ENCODE measurements around the gene ZZZ3. TPM values are rescaled to one million over a fixed set of nuclear protein-coding genes. Genes with fewer than 3 reads are reported as not detected.

Gene ZZZ3
- total and polyA plus RNA-seq, 2 of the 8 experiments (the other 6 are each of a cell fraction or from before 2014, with no cell fraction given): 12.8 to 54.6 TPM

DNA sequence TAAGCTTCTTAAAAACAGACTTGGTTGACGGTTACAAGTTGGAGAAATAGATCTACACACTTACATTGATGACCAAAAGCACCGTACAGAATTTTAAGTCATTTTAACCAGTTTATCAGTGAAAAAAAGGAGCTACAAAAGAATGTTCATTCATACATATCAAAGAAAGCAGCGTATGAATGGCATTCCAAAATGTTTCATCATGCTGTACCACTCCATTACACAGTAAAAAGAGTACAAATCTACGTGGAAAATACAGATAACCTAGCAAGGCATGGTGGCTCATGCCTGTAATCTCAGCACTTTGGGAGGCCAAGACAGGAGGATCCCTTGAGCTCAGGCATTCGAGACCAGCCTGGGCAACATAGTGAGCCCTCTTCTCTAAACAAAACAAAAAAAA, 40.3 kb downstream of the ZZZ3 start (continued):
- TF ChIP-seq, protein P1, sequence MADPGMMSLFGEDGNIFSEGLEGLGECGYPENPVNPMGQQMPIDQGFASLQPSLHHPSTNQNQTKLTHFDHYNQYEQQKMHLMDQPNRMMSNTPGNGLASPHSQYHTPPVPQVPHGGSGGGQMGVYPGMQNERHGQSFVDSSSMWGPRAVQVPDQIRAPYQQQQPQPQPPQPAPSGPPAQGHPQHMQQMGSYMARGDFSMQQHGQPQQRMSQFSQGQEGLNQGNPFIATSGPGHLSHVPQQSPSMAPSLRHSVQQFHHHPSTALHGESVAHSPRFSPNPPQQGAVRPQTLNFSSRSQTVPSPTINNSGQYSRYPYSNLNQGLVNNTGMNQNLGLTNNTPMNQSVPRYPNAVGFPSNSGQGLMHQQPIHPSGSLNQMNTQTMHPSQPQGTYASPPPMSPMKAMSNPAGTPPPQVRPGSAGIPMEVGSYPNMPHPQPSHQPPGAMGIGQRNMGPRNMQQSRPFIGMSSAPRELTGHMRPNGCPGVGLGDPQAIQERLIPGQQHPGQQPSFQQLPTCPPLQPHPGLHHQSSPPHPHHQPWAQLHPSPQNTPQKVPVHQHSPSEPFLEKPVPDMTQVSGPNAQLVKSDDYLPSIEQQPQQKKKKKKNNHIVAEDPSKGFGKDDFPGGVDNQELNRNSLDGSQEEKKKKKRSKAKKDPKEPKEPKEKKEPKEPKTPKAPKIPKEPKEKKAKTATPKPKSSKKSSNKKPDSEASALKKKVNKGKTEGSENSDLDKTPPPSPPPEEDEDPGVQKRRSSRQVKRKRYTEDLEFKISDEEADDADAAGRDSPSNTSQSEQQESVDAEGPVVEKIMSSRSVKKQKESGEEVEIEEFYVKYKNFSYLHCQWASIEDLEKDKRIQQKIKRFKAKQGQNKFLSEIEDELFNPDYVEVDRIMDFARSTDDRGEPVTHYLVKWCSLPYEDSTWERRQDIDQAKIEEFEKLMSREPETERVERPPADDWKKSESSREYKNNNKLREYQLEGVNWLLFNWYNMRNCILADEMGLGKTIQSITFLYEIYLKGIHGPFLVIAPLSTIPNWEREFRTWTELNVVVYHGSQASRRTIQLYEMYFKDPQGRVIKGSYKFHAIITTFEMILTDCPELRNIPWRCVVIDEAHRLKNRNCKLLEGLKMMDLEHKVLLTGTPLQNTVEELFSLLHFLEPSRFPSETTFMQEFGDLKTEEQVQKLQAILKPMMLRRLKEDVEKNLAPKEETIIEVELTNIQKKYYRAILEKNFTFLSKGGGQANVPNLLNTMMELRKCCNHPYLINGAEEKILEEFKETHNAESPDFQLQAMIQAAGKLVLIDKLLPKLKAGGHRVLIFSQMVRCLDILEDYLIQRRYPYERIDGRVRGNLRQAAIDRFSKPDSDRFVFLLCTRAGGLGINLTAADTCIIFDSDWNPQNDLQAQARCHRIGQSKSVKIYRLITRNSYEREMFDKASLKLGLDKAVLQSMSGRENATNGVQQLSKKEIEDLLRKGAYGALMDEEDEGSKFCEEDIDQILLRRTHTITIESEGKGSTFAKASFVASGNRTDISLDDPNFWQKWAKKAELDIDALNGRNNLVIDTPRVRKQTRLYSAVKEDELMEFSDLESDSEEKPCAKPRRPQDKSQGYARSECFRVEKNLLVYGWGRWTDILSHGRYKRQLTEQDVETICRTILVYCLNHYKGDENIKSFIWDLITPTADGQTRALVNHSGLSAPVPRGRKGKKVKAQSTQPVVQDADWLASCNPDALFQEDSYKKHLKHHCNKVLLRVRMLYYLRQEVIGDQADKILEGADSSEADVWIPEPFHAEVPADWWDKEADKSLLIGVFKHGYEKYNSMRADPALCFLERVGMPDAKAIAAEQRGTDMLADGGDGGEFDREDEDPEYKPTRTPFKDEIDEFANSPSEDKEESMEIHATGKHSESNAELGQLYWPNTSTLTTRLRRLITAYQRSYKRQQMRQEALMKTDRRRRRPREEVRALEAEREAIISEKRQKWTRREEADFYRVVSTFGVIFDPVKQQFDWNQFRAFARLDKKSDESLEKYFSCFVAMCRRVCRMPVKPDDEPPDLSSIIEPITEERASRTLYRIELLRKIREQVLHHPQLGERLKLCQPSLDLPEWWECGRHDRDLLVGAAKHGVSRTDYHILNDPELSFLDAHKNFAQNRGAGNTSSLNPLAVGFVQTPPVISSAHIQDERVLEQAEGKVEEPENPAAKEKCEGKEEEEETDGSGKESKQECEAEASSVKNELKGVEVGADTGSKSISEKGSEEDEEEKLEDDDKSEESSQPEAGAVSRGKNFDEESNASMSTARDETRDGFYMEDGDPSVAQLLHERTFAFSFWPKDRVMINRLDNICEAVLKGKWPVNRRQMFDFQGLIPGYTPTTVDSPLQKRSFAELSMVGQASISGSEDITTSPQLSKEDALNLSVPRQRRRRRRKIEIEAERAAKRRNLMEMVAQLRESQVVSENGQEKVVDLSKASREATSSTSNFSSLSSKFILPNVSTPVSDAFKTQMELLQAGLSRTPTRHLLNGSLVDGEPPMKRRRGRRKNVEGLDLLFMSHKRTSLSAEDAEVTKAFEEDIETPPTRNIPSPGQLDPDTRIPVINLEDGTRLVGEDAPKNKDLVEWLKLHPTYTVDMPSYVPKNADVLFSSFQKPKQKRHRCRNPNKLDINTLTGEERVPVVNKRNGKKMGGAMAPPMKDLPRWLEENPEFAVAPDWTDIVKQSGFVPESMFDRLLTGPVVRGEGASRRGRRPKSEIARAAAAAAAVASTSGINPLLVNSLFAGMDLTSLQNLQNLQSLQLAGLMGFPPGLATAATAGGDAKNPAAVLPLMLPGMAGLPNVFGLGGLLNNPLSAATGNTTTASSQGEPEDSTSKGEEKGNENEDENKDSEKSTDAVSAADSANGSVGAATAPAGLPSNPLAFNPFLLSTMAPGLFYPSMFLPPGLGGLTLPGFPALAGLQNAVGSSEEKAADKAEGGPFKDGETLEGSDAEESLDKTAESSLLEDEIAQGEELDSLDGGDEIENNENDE (IDR thresholded peaks at IDR 0.05; ENCODE audit: insufficient replicate concordance, low read length): no peak
- TF ChIP-seq POLR2AphosphoS5 (IDR thresholded peaks at IDR 0.05; ENCODE audit: low read depth, low read length) (no peak), BCL11A (IDR thresholded peaks at IDR 0.05; ENCODE audit: low read depth in 2 of 2, low read length in 2 of 2) (no peak), POLR2A (IDR thresholded peaks at IDR 0.05; ENCODE audit: control extremely low read depth in 1 of 2, low read depth in 2 of 2, low read length in 2 of 2) (no peak), SUZ12 (IDR thresholded peaks at IDR 0.05; ENCODE audit: low read length) (no peak), TBP (IDR thresholded peaks at IDR 0.05; ENCODE audit: low read depth, low read length) (no peak), EZH2 (IDR thresholded peaks at IDR 0.05; ENCODE audit: low read depth, low read length, severe bottlenecking) (no peak), TEAD4 (IDR thresholded peaks at IDR 0.05; ENCODE audit: low read depth, low read length) (no peak), SP2 (IDR thresholded peaks at IDR 0.05; ENCODE audit: low read length) (no peak), PHF8 (conservative IDR thresholded peaks at IDR 0.05; ENCODE audit: low read depth, low read length) (no peak)
- TF ChIP-seq, protein P2, sequence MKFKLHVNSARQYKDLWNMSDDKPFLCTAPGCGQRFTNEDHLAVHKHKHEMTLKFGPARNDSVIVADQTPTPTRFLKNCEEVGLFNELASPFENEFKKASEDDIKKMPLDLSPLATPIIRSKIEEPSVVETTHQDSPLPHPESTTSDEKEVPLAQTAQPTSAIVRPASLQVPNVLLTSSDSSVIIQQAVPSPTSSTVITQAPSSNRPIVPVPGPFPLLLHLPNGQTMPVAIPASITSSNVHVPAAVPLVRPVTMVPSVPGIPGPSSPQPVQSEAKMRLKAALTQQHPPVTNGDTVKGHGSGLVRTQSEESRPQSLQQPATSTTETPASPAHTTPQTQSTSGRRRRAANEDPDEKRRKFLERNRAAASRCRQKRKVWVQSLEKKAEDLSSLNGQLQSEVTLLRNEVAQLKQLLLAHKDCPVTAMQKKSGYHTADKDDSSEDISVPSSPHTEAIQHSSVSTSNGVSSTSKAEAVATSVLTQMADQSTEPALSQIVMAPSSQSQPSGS (IDR thresholded peaks at IDR 0.05; ENCODE audit: low read length): no peak

Data from H1 (cell line).